ENCODE measurements around the gene FGF9.

FGF9 gene

DNA sequence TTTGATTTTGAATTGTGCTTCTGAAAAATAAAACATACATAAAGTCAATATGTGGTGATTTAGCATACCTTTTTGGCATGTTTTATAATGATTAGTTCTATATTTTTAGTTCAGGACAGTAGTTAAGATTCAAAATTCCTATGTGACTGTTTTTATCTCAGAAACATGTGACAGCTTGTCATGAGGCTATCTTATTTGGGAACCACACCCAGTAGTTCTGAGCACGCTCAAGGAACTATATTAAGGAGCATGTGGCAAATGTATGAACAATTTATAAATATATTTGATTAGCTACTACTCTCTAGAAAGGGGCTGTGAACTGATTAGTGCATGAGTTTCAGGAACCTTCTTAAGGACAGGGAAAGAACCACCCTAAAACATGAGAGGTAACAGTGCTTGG is 38.8 kb downstream of the FGF9 start:
- no peak for DNase-seq (ENCODE audit: low read depth in 2 of 2)

DNA sequence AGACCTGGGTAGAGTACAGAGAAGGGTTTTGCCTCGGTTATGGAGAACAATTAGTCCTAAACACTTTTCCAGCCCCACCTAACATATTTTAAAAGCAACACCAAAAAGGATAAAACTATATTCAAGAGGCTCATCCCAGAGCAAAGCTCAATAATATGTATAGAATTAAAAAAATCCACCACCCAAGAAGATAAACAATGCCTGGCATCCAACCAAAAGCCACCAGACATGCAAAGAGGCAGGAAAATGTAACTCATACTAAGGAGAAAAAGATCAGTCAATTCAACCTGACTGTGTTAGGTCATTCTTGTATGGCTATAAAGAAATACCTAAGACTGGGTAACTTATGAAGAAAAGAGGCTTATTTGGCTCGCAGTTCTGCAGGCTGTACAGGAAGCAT is 39.3 kb downstream of the FGF9 start:
- DNase-seq (ENCODE audit: low read depth in 2 of 2) = no peak

DNA sequence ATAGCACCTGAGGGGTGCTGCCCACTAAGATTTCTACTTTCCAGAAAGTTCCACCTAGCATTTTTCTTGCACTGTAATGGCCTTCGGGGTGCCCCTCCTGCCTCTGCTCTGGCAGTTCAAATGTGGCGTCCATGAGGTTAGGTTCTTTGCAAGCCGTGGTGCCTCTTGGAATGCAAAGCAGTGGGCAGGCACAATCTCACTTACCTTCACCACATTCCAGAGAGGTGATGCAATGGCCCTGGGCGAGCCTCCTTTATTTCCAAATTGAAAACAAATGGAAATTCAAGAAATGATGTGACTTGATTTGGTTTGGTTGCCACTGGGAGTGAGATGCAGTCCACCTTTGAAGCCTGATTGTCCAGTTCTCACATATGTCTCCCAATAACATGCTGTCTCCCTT is 46.9 kb downstream of the FGF9 start:
- no peak for DNase-seq (ENCODE audit: low read depth in 2 of 2)

- no peak for DNase-seq (ENCODE audit: low read depth in 2 of 2)
Measured at GRCh38 chr13:21719463-21719862, 48.6 kb downstream of the FGF9 start.

DNA sequence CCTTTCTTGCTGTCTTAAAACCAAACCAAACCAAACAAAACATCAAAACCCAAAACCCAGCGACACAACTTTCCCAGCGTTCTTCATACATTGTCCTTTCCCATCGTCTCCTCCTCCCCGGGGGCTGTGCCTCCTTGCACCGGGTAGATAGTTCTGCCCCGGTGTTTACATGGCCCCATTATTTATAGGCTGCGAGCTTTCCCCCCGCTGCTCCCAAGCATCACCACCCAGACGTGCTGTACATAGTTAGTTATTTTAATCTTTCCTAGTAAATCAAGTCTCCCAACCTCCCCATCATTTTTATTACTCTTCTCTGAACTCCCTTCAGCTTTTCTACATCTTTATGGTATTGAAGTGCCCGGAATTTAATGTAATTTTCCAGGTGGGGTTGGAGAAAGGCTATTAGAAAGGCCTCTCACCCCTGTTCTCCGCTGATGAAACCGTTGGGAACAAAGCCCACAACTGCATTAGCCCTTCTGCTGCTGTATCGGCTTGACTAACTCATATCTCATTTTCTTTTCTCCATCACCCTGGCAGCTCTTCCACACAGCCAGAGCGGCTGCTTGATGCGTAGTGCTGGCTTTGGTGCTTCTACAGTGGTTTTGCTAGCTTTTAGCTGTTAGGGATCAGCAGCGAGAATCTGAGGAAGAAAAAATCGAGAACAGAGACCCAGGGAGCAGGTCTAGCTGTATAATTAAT is 53.1 kb downstream of the FGF9 start:
- no peak for DNase-seq (ENCODE audit: low read depth in 2 of 2)

- DNase-seq (ENCODE audit: low read depth in 2 of 2) = no peak
Measured at GRCh38 chr13:21730186-21730880, 59.5 kb downstream of the FGF9 start.

- no peak for DNase-seq (ENCODE audit: low read depth in 2 of 2)
Measured at GRCh38 chr13:21733475-21734263, 62.8 kb downstream of the FGF9 start.

DNA sequence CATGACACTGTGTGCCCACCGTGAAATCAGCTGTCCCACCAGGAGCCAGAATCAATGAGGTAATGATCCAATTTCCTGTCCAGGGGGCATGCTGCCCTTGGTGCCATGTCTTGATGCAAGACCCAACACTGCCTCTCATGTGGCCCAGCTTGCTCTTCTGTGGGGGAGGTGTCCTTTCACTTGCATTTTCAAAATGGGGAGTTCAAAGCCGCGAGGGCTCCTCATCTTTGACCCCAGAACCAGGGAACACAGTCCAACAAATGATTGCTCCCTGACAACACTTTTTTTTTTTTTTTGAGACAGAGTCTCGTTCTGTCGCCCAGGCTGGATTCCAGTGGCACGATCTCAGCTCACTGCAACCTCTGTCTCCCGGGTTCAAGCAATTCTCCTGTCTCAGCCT is 64.1 kb downstream of the FGF9 start:
- no peak for DNase-seq (ENCODE audit: low read depth in 2 of 2)

- no peak for DNase-seq (ENCODE audit: low read depth in 2 of 2)
Measured at GRCh38 chr13:21735701-21736401, 65.0 kb downstream of the FGF9 start.

GRCh38 chr13:21736926-21737325 is 66.1 kb downstream of the FGF9 start:
- DNase-seq (ENCODE audit: low read depth in 2 of 2) = no peak

GRCh38 chr13:21738630-21739029 is 67.8 kb downstream of the FGF9 start:
- DNase-seq (ENCODE audit: low read depth in 2 of 2) = no peak

DNA sequence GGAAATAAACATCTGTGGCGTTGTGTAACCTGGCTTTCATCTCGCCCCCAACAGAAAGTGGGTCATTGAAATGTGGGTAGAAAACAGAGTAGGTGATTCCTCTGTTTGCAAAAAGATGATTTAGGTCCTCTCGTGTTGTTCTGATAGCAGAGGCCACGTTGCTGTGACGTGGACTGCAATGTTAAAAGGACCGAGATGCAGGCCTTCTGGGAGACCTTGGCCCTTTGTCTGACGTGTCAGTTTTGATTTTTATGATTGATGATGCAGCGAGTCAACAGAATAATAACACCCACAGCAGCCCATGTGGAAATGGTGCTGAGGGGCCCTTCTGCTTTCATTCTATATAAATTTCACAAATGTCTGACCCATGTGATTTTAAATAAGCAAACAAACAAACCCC is 68.9 kb downstream of the FGF9 start:
- DNase-seq (ENCODE audit: low read depth in 2 of 2) = no peak

DNA sequence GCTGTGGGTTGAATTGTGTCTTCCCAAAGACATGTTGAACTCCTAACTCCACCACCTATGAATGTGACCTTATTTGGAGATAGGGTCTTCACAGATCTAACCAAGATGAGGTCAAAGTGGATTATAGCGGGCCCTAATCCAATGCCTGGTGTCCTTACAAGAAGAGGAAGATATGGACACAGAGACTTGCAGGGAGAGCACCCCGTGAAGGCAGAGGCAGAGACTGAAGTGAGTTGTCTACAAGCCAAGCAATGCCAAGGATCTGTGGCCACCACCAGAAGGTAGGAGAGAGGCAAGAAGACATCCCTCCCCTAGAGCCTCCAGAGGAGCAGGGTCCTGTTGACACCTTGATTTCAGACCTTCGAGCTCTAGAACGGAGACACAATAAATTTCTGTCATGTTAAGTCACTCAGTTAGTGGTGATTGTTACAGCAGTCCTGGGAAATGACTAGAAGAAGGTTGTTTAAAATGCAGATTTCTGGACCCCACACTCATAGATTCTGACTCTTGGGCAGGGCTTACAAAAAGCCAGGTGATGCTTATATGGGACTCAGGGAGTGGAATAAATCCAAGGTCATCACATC is 70.6 kb downstream of the FGF9 start:
- no peak for DNase-seq (ENCODE audit: low read depth in 2 of 2)

DNA sequence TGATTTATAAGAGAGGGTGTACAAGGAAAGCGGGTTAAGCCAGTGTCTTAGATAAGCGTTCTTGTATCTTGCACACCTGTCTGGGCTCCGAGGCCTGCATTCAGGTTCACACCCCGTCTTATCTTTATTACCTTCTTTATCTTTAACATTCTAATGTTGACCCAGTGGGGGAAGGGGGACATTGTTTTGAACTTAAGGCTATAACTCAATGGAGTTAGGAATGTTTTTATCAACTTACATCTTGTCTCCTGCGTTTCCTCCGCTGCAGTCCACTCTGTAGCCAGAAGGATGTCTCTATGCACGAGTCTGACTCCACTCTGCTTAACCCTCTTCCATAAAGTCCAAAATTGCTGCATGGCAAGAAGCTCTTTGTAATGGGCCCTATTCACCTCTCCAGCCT is 71.2 kb downstream of the FGF9 start:
- DNase-seq (ENCODE audit: low read depth in 2 of 2) = no peak

DNA sequence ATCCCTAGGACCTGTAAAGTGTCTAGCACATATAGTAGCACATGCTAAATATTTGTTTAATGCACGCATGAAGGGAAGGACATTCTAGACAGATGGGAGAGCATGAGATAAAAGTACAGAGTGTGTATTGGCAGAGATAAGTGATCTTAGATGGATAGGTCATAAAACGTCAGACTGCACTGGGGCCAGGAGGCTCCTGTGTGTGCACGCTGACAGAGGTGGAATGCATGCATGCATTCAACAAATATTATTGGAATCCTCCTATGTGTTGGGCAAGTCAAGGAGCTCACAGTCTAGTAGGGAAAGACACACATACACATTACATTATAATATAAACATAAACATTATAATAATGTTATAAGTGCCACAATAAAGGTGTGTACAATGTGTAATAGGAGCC is 73.3 kb downstream of the FGF9 start:
- no peak for DNase-seq (ENCODE audit: low read depth in 2 of 2)

- DNase-seq (ENCODE audit: low read depth in 2 of 2) = no peak
Measured at GRCh38 chr13:21745307-21745706, 74.4 kb downstream of the FGF9 start.

- no peak for DNase-seq (ENCODE audit: low read depth in 2 of 2)
Measured at GRCh38 chr13:21747456-21747855, 76.6 kb downstream of the FGF9 start.

GRCh38 chr13:21748166-21748565 is 77.3 kb downstream of the FGF9 start:
- no peak for DNase-seq (ENCODE audit: low read depth in 2 of 2)

GRCh38 chr13:21749410-21749809 is 78.5 kb downstream of the FGF9 start:
- no peak for DNase-seq (ENCODE audit: low read depth in 2 of 2)

GRCh38 chr13:21752501-21752900 is 81.6 kb downstream of the FGF9 start:
- DNase-seq (ENCODE audit: low read depth in 2 of 2) = no peak

- DNase-seq (ENCODE audit: low read depth in 2 of 2) = no peak
Measured at GRCh38 chr13:21753117-21753729, 82.3 kb downstream of the FGF9 start.

Data from stimulated activated CD8-positive, alpha-beta memory T cell treated with anti-CD3 and anti-CD28 coated beads, Interleukin-15, amount 100 ng/mL, for 4 hours (primary cell).